GM19438 (cell line): ENCODE data around the gene OBP2B.

Source experiments
- ATAC-seq: cut with Tn5 transposase; IDR thresholded peaks from one replicate; pipeline ENCODE4 v1.9.1; 2021; ENCODE audit warnings: low read depth; ENCODE audit not compliant: unreplicated experiment

Gene OBP2B

DNA sequence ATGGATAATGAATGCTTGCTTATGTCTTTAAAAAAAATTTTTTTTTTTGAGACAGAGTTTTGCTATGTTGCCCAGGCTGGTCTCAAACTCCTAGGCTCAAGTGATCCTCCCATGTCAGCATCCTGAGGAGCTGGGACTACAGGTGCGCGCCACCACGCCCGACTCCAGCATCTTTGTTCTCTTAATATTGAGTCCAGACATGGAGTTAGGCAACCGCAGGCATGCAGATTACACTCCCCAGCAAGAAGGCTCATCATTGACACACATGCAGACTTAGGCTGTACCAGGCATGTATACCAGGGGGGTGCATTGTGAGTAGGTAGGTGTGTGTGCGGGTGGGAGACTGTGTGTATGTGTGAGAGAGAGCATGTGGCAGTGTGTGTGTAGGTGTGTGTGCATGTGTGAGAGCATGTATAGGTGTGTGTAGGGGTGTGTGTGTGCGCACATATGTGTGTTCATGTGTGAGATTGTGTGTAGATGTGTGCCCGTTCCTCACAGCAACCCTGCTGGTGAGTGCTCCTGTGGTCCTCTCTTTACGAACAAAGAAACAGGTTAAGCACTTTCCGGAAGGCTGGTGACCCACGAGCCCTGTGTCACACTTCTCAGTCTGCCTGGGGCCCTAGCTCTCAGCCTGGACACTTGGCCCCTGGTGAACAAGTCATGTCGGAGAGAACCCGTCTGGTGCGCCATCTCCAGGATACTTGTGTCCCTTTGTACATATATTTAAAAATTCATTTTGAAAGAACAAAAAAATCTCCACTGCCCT, 6.2 kb downstream of the OBP2B start:
- ATAC-seq: no peak

DNA sequence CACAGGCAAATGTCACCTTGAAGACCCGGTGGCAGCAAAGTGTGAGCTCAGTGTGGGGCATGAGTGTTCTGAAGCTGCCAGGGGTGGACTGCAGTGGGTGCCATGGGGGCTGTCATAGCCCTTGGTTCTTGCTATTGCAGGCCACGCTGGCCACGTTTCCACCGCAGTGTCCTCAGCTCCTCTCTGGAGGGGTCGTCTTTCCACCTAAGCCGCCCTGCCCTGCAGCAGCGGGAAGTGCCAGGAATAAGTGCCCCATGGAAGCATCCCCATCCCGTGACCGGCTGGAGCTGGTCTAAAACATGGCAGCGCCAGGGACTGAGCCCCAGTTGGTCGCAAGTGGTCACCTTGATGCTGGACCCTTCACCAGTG, 6.9 kb downstream of the OBP2B start:
- no peak for ATAC-seq

DNA sequence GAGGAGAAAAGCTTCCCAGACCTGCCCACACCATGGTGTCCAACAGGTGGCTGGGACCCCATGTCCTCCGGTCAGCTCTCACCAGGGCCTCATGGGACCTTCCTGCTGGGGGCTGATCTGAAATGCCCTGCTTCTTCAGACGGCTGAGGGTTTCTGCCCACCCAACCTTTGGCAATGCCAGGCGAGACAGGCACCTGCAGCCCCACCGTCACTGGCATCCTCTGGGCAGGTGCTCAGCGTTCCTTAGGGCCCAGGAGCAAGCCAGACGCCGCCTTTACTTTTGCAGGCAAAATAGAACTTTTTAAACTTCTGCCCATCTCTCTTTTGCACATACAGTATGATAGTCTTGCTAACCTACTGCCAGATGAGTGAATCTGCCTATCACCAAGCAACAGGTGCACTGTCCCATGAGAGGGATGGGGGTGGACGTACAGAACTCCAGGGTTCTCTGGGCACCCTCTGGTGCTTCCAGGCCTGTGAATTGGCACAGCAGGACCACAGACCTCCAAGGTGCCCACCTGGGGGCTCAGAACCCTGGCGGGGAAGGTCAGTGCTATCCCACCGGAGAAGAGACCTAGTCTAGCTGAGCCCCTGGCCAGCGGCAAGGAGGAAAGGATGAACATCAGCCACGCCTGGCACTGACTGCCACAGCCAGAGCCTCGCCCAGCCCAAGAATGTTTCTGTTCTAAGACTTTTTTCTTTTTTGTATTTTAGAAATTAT, 7.5 kb downstream of the OBP2B start:
- ATAC-seq: no peak

- no peak for ATAC-seq
Observed at GRCh38 chr9:133200631-133201030, 8.4 kb downstream of the OBP2B start.

- no peak for ATAC-seq
Observed at GRCh38 chr9:133199648-133200321, 9.3 kb downstream of the OBP2B start.

DNA sequence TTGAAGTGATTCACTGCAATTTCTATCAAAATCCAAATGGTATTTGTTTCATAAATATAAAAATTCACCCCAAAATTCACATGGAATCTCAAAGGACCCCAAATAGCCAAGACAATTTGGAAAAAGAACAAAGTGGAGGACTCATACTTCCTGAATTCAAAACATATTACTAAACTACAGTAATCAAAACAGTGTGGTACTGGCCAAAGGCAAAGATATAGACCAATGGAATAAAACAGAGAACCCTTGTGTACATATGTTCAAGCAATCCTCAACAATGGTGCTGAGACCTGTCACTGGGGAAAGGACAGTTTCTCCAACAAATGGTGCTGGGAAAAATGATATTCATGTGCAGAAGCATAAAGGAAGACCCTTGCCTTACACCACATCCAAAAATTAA, 14.0 kb downstream of the OBP2B start:
- ATAC-seq: no peak

GRCh38 chr9:133194597-133194996, 14.5 kb downstream of the OBP2B start:
- no peak for ATAC-seq

GRCh38 chr9:133191989-133192388, 17.1 kb downstream of the OBP2B start:
- no peak for ATAC-seq

- no peak for ATAC-seq
Observed at GRCh38 chr9:133189826-133190225, 19.2 kb downstream of the OBP2B start.

DNA sequence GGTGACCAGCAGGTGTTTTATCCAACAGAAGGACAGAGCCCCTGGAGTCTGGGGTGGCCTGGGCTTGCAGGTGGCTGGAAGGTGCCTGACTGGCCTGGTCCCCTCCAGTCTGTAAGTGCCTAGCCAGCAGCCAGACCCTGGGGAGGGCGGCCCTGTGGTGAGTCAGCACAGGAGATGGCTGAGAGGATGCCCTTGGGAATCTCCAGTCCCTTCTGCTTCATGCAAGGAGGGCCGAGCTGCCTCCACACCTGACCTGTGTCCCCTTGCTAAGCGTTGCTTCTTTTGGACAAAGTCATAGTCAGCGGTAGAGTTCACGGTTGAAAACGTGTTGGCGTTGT, 20.2 kb downstream of the OBP2B start:
- ATAC-seq: no peak

- no peak for ATAC-seq
Observed at GRCh38 chr9:133188006-133188842, 20.8 kb downstream of the OBP2B start.

DNA sequence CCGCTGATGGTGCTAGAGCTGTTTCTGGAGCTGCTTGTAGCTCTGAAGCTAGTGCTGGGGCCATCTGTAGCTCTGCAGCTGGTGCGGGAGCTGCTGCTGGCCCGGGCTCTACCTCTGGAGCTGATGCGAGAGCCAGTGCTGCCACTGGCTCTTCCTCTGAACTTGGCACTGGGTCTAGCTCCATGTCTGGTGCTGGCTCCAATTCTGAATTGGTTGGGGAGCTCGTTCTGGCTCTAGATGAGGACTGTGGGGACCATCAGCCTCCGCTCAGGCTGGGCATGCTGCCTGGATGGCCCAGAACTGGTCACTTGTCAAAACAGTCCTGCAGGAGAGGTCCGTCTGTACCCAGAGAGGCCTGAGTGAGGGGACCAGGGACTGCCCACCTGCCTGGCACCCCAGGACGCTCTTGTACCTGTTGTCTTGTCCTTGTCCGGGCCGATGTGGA, 21.5 kb downstream of the OBP2B start:
- no peak for ATAC-seq

- ATAC-seq: no peak
Observed at GRCh38 chr9:133186736-133187135, 22.3 kb downstream of the OBP2B start.

DNA sequence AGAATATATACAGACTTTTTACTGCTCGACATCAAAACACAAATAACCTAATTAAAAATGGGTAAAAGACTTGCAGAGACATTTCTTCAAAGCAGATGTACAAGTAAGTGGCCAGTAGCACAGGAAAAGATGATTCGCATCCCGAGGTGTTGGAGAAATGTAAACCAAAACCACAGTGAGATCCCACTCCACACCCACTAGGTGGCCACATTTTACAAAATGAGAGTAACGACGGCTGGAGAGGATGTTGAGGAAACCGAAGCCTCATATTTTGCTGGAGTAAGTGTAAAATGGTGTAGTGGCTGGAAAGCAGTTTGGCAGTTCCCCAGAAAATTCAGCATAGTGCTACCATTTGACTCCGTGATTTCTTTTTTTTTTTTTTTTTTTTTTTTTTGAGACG, 24.1 kb downstream of the OBP2B start:
- ATAC-seq: no peak

DNA sequence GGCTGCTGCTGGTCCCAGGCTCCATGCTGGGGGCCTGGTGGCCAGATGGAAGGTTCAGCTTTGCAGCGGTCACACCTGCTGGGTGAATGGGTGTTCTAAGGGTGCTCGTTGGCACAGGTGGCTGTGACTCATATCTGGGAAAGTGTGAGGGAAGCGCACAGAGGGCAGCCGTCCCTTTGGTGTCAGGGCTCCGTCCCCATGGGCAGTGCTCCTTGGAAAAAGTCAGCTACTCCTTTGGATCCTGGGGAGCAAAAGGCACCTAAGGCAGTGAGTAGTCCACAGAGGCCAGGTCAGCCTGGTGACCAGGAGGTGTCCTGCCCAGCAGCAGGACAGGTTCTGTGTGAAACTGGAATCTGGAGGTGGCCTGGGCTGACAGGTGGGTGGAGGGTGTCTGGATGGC, 26.9 kb downstream of the OBP2B start:
- ATAC-seq: no peak

GRCh38 chr9:133181561-133181960, 27.5 kb downstream of the OBP2B start:
- ATAC-seq: no peak

DNA sequence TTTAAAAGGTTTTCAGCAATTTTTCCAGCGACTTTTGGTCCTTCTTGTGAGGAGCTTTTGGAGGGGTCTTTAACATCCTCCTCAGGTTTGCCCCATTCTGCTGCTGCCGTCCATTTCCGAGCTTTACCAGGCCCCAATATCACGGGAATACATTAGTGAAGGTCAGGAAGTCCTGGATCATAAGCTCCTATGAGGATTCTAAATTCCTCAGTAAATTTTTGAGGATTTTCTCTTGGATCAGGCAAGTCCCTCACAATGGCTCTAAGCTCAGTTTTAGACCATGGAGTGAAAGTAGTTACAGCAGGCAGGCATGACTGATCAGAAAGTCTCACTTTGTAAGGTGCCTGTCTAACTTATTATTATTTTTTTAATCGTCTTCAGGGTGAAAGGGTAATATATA, 28.1 kb downstream of the OBP2B start:
- ATAC-seq: no peak

DNA sequence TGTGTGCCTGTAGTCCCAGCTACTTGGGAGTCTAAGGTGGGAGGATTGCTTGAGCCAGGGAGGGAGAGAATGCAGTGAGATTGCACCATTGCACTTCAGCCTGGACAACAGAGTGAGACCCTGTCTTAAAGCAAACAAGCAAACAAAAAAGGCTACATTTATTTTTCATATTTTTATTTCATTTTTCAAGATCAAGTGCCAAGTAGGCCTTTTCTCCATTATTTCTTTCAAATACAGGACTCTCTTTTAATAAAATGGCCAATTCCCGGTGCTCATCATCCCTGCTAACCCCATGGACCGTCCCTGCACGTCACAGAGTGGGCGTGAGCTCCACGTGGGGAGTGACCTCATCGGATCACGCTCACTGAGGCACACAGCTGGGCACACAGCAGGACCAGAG, 36.0 kb downstream of the OBP2B start:
- no peak for ATAC-seq

- ATAC-seq: no peak
Observed at GRCh38 chr9:133171161-133171961, 37.7 kb downstream of the OBP2B start.

DNA sequence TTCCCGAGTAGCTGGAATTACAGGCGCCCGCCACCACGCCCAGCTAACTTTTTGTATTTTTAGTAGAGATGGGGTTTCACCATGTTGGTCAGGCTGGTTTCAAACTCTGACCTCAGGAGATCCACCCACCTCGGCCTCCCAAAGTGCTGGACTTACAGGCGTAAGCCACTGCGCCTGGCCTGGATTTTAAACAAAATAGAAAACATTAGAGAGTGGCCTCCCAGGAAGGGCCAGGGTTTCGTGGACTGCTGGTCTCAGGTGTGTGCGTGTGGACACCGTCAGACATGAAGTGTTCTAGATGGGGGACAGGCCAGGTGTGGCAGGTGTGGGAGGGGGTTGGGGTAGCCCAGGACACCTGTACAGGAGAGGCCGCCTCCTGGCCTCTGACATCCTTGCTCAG, 38.3 kb downstream of the OBP2B start:
- ATAC-seq: no peak
